Measurements from ENCODE around the gene KCNK5.

DNA sequence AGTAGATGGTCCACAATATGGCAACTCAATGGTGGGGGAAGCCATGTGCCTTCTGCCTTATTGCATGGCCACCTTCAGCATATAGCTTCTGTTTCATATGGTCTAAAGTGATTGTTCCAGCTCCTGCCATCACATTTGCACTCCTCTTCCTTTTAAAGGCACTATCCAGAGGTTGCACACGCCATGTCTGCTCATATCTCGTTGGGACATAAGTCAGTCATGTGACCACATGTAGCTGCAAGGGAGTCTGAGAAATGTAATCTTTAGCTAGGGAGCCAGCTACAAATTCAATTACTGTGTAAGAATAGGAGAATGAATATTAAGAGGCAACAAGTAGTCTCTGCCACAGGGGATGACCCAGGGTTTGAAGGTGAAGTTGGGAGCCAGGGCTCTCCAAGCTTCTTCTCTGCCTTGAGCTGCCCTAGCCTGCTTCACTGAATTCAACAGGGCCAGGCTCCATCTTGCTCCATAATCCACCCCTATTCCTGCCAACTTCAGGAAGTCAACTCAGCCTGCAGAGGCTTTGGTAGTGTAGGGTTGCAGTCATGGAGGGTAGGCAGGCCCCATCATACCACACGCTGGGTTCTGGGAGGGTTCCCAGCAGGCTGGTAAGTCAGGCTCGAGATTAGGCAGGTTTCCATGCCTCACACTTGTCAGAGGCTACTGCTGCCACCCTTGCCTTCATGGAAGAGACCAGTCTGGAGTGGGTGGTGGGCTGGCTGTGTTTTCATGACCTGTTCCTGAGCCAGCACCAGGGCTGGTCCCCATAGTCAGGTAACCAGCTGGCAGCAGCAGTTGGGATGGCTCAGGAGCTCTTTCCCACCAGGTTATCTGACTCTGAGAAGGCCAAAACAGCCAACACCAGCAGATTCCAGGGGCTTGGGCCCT is 57.5 kb downstream of the KCNK5 start:
- TF ChIP-seq POLR2A (IDR thresholded peaks at IDR 0.05; ENCODE audit: low read length) (no peak), GATA1 (IDR thresholded peaks at IDR 0.05; ENCODE audit: low read depth, low read length) (no peak)

Data from erythroblast (primary cell).